Measurements from ENCODE around the gene NOP10.

GRCh38 chr15:34347951-34348638 is 5.2 kb upstream of the NOP10 start:
- TF ChIP-seq EZH2 (IDR thresholded peaks at IDR 0.05; ENCODE audit: borderline replicate concordance, insufficient read depth, low read depth, low read length, poor library complexity, severe bottlenecking) = no peak
- no peak for TF ChIP-seq CTCF (IDR thresholded peaks at IDR 0.05)
